GM21528 (cell line): Measurements from ENCODE around the gene FTH1.
"Not testable (repeated sequence)": the region's sequence is repeated elsewhere in the genome, so short reads cannot be mapped to it uniquely, and the experiment has no call there.

ENCODE experiments used
- ATAC-seq: cut with Tn5 transposase; IDR thresholded peaks from one replicate; pipeline ENCODE4 v1.9.1; 2021; ENCODE audit warnings: mild to moderate bottlenecking, moderate library complexity; ENCODE audit not compliant: unreplicated experiment, low FRiP score

The FTH1 gene

DNA sequence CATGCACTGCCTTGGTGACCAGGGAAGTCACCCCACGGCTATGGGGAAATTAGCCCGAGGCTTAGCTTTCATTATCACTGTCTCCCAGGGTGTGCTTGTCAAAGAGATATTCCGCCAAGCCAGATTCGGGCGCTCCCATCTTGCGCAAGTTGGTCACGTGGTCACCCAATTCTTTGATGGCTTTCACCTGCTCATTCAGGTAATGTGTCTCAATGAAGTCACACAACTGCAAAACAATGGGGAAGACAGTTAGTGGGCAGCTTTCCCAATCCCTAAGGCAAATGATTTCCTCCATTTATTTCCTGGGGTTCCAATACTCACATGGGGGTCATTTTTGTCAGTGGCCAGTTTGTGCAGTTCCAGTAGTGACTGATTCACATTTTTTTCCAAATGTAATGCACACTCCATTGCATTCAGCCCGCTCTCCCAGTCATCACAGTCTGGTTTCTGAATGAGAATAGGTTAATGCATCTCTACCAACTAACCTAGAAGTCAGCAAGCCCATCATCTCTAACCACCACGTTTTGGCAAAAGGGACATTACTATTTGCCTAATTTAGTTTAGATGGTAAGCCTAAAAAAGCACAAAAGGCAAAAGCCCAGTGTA is 2.7 kb downstream of the FTH1 start:
- ATAC-seq = not testable (repeated sequence)

DNA sequence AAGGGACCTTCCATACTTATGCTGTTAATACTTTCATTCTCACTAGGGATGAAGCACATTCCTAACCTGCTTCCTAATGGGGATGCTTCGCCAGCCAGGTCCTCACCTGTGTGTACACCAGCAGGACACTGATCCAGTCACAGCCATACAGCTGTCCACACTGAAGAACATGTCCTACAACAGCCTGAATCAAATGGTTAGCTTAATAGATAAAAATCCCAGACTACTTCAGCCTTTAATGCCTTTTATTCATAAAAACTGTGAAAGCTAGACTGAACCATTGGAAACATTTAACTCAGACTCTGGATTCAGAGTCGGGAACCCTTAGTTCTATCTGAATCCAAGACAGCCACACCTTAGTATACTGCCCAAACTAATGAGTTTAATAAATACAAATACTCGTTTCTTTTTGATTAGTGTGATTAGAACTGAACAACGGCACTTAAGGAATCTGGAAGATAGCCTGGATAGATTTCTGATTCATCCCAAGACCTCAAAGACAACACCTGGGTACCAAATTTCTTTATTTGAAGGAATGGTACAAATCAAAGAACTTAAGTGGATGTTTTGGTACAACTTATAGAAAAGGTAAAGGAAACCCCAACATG is 3.3 kb downstream of the FTH1 start:
- no peak for ATAC-seq

DNA sequence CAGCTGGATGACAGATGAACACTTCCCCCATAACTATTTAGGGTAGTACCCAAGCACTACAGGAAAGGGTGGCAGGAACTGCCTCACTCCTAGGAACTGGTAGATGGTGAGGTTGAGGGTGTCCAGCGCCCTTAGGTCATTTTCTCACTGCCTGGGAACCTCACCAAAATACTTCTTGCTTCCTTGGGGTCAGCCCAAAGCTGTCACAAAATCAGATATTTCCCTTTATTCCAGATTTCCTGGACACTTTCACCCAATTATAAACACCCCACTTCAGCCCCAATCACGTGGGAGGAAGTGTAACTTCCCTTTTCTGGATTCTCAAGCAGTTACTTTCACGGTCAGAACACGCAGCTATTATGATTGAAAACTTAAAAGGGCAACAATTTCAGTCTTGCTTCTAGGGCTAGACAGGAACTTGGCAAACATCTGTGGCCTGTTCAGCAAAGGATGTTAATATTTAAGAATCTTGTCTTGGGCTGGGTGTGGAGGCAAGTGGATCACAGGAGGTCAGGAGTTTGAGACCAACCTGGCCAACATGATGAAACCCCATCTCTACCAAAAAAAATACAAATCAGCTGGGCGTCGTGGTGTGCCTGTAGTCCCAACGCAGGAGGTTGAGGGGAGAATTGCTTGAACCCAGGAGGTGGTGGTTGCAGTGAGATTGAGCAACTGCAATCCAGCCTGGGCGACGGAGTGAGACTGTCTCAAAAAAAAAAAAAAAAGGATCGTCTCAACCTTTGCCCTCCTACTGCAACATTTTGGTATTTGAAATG is 4.0 kb downstream of the FTH1 start:
- ATAC-seq = no peak

DNA sequence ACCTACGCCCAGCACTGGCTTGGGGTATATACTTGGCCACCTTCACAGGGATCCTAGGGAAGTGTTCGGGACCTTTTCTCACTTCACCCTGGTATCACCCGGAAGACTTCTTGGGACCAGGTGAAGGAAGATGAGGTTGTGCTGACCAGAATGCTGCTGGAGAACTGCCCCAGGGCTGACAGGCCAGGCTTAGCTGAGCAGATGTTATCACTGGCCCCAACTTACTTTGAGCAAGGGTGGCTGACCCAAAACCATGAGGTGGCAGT is 4.5 kb downstream of the FTH1 start:
- ATAC-seq = no peak

DNA sequence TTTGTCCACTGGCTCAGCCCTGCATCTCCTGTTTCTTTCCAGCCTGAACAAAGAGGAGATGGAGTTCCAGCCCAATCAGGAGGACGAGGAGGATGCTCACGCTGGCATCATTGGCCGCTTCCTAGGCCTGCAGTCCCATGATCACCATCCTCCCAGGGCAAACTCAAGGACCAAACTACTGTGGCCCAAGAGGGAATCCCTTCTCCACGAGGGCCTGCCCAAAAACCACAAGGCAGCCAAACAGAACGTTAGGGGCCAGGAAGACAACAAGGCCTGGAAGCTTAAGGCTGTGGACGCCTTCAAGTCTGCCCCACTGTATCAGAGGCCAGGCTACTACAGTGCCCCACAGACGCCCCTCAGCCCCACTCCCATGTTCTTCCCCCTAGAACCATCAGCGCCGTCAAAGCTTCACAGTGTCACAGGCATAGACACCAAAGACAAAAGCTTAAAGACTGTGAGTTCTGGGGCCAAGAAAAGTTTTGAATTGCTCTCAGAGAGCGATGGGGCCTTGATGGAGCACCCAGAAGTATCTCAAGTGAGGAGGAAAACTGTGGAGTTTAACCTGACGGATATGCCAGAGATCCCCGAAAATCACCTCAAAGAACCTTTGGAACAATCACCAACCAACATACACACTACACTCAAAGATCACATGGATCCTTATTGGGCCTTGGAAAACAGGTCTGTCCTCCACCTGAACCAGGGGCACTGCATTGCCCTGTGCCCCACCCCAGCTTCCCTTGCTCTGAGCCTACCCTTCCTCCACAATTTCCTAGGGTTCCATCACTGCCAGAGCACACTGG is 5.0 kb downstream of the FTH1 start:
- ATAC-seq = no peak

DNA sequence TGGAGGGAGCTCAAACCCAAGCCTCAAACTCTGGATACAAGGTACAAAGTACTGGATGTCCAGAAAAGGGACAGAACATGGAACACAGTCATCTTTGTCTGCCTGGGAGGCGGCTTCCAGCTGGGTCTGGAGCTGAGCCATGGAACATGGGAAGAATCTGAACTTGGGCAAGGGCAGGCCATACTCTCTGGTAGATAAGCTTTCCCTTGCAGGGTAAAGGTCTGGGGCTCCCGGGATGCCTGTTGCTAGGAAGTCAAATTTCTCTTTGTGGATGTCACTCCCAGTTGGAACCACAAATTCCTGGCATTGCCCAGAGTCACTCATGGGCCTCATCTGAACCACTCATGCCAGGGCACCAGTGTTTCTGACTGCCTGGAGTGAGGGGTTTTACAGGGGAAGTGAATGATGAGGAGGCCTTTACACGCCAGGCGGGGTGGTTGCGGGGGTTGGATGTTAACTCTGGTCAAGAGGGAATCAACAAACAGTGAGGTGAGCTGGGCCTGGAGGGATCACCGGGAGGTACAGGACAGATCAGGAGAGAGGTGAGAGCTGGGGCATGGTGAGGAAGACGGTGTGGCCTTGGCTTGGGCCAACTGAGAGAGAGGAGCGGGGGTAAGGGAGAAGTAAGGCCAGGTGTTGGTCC is 5.7 kb downstream of the FTH1 start:
- ATAC-seq = no peak

DNA sequence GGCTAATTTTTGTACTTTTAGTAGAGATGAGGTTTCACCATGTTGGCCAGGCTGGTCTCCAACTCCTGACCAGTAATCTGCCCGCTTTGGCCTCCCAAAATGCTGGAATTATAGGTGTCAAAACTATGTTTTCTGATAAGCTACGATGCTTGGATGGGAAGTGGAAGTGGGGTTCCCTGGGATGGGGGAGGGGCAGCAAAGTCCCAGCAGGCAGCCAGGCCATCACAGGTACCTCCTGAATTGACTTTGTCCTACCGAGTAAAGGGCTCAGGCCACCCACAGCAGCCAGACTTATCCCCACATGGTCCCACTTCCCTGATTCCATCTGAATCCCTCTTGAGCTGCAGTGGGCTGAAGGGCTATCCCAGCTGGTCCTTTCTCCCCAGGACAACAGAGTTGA is 6.9 kb downstream of the FTH1 start:
- no peak for ATAC-seq

DNA sequence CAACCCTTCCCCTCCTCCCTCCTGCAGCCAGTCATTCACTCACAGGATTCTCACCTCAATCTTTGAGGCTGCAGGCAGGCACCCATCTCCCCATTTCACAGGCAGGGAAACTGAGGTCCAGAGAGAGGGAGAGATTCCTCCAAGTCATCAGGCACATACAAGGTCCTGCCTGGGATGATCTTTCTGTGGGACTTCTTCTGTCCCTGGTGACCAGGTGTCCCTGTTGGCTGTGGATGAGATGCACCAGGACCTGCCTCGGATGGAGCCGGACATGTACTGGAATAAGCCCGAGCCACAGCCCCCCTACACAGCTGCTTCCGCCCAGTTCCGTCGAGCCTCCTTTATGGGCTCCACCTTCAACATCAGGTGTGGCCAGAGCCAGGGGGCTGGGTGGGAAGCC is 7.8 kb downstream of the FTH1 start:
- ATAC-seq = no peak

DNA sequence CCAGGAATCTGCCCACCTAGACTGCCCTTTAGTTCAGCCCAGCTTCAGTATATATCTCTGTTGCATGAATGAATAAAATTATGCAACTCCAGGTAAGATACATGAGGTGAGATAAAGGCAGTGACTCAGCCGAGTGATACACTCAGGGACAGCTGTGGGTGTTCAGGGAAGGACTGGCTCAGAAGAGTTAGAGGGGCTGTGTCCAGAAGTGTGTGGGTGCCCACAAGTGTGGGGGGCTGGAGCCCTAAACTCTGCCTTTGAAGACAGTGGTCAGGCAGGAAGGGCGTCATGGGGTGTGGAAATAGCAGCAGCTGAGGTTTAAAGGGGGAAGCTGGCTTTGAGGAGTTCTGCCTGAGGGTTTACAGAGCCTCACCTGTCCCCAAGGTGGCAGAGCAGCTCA is 8.3 kb downstream of the FTH1 start:
- ATAC-seq = no peak

DNA sequence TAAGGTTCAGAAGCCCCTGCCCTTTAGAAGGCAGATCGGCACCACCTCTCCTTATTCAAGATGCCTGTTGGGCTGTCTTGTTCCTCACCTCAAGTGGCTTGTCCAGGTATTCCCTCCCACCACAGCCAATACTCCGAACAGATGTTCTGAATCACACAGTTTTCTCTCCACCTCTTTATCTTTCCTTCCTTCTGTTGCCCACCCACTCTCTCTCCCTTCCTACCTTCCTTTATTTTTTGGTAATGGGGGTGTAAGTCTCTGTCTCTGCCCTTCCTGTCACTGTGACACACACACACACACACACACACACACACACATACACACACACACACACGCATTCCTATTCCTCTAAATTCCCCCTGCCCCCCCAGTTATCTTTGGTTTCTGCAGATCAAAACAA is 8.8 kb downstream of the FTH1 start:
- ATAC-seq = no peak

DNA sequence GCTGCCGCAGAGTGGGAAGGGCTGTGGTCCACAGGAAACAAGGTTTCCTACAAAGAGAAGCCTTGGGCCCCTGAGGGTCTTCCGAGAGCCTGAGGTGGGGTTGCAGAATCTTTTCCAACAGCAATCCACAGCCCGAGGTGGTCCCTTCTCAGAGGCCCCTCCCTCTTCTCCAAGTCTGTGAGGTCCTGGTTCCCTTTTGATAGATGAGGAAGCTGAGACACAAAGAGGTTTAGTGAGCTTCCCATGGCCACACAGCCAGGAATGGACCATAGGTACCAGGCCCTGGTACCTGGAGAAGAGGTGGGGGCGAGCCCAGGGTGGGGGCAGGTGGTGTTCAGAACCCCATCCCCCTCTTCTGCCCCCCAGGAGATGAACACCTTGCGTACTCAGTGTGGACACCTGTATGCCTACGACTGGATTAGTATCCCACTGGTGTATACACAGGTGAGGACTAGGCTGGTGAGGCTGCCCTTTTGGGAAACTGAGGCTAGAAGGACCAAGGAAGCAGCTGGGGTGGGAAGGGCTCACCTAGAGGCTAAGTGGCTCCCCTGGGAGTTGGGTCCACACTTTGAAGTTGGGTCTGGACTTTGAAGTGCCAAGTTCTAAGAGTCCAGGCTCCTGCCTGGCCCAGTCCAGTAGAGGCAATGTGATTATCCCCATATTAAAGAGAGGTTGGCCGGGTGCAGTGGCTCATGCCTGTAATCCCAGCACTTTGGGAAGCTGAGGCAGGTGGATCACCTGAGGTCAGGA is 10.2 kb downstream of the FTH1 start:
- no peak for ATAC-seq

DNA sequence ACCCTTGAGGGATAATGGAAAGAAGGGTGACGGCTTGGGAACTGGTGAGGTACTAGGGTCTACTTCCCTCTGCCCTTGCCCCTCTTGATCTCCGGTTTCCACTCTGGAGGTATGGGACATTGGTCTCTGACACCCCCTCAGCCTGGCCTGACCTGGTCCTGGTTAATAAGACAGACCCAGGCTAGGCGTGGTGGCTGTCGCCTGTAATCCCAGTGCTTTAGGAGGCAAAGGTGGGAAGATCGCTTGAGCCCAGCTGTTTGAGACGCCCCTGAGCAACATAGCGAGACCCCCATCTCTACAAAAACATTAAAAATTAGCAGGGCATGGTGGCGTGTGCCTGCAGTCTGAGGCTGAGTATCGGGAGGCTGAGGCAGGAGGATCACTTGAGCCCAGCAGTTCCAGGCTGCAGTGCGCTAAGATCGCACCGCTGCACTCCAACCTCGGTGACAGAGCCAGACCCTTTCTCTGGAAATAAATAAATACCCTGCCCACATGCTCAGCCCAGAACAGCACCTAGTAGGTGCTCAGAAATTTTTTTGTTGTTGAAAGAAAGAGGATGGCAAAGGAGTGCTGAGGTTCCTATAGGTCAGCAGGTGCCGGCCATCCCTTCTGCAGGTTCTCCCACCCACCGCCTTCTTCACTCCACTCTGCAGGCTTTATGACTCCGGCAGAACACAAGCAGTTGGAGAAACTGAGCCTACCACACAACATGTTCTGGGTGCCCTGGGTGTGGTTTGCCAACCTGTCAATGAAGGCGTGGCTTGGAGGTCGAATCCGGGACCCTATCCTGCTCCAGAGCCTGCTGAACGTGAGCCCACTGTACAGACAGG is 11.0 kb downstream of the FTH1 start:
- ATAC-seq = no peak

DNA sequence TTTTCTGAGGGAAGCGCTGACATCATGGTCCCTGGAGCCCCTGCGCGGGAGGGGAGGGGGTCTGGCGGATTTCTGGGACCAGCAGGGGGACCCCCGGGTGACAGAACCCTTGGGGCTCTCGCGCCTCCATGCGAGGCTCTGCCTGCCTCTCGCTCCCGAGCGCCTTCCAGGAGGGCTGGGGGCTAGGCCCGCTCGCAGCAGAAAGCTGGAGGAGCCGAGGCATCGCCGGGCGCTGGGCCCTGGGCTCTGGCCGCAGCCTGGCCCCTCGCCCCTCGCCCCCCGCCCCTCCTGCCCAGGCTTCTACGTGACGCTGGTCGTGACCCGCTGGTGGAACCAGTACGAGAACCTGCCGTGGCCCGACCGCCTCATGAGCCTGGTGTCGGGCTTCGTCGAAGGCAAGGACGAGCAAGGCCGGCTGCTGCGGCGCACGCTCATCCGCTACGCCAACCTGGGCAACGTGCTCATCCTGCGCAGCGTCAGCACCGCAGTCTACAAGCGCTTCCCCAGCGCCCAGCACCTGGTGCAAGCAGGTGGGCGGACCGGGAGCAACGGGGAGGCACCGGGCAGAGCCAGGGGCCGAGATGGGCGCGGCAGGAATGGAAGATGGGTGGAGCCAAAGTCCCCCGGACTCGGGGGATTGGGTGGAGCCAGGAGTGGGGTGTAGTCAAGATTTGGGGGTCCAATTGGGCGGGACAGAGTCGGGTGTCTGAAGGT is 11.9 kb downstream of the FTH1 start:
- ATAC-seq = no peak

DNA sequence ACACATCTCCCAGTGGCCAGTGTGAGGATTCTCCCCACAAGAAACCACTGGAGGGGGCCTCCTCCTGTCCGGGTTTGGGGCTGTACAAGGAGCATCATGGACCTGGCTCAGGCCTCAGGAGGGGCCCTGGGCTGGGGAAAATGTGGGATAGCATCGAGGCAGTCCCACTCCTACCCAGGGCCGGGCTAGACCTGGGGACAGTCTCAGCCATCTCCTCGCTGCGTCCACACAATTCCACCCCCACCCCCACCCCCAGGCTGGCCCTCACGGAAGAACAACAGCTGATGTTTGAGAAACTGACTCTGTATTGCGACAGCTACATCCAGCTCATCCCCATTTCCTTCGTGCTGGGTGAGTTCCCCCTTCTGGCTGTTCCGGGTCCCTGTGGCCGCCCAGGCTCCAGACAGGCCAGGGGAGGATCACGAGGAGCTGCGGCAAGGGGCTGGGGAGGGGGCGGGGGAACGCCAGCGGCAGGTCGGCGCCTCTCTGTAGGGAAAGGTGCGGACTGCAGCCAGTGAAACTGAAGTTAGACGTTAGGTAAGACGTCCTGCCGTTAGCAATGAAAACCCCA is 12.5 kb downstream of the FTH1 start:
- no peak for ATAC-seq

DNA sequence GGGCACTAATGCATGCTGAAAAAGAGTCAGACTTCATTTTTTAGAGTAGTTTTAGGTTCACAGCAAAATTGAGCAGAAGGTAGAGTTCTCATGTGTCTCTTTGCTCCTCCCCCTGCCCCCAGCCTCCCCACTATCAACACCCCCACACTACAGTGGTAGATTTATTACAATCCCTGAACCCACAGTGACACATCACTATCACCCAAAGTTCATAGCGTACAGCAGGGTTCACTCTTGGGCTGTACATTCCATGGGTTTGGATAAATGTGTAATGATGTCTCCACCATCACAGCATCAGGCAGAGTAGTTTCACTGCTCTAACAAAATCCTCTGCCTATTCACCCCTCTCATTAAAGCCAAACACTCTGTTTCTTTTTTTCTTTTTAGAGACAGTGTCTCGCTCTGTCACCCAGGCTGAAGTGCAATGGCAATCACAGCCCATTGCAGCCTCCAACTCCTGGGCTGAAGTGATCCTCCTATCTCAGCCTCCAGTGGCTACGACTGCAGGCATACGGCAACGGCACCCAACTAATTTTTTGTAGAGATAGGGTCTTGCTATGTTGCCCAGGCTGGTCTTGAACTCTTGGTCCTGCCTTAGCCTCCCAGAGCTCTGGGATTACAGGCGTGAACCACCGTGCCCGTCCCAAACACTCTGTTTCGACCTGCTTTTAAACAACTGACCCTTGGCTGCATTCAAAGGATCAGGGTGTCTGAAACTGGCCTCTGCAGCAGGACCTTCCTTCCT is 13.2 kb downstream of the FTH1 start:
- ATAC-seq = no peak

DNA sequence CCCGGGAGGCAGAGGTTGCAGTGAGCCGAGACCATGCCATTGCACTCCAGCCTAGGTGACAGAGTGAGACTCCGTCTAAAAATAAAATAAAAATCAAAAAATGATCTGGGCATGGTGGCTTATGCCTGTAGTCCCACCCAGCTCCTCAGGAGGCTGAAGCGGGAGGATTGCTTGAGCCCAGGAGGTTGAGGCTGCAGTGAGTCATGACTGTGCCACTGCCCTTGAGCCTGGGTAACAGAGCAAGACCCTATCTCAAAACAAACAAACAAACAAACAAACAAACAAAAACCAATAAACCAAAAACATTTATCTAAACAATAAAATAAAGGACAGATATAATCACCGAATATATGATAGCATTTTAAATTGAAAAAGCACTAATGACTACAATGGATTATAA is 13.8 kb downstream of the FTH1 start:
- not testable (repeated sequence) for ATAC-seq

DNA sequence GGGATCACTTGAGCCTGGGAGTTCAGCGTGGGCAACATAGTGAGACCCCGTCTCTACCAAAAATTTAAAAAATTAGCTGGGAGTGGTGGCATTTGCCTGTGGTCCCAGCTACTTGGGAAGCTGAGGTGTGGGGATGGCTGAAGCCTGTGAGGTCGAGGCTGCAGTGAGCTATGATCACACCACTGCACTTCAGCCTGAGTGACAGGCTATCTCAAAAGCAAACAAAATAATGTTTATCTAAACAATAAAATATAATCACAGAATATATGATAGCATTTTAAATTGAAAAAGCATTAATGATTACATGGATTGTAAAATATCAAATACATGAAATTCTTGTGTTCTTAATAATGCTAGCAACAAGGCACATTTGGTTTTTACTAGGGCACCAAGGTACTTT is 14.6 kb downstream of the FTH1 start:
- no peak for ATAC-seq
